Middle frontal gyrus (tissue), 1 donor: Measurements from ENCODE around the gene FCRLA.

Source experiments
- DNase-seq: peaks from one replicate; pipeline ENCODE4 v3.0.0-alpha.2; 2015; ENCODE audit warnings: low spot score; ENCODE audit errors: extremely low spot score

Gene FCRLA

DNA sequence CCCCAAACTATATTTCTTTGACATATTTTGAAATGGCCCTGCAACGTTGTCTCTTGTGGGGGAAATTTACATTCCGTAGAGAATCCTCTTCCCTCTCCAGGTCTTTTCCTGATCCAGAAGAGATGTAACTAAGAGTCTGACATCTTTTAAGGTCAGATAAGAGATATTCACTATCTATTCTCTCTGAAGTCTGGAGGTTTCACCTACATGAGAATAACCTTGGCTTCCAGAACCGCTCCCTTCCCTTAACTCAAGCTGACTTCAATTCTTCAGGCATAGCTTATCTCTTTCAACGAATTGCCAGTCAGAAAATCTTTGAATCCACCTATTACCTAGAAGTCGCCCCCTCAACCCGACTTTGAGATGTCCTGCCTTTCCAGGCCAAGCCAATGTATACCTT is 24.2 kb downstream of the FCRLA start:
- DNase-seq, result no peak

DNA sequence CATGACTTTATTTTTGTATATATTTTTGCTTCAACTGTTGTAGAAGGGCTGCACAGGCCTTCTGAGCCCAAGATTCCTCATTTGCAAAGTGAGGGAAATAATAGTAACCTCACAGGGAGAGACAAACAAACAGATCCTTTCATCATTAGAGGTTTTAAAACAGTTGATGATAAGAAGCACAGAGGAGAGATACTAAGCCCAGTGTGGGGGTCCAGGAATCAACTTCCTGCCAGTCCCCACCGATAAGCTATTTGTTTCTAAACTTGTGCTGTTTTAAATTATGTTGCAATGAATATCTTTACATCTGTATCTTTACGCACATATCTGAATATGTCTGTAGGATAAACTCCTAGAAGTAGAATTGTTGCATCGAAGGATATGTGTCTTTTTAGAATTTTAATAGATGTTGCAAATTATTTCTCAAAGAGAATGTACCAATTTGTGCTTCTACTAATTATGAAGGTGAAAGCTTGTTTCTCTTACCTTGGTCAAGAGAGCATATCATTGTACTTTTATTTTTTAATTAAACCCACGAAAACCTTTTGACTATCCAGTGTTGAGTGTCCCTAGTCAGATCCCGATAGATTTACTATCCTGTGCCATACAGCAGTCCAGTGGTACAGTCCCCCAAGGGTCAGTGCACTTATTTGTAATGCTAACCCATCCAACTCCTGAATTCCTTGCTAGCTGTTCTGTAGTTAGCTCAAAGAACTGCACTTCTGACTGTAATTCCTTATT is 25.1 kb downstream of the FCRLA start:
- DNase-seq, result no peak

- DNase-seq, result no peak
These were observed 26.5 kb downstream of the FCRLA start for GRCh38 chr1:161733526-161733925.

- no peak for DNase-seq
These were observed 28.8 kb downstream of the FCRLA start for GRCh38 chr1:161735837-161736236.

DNA sequence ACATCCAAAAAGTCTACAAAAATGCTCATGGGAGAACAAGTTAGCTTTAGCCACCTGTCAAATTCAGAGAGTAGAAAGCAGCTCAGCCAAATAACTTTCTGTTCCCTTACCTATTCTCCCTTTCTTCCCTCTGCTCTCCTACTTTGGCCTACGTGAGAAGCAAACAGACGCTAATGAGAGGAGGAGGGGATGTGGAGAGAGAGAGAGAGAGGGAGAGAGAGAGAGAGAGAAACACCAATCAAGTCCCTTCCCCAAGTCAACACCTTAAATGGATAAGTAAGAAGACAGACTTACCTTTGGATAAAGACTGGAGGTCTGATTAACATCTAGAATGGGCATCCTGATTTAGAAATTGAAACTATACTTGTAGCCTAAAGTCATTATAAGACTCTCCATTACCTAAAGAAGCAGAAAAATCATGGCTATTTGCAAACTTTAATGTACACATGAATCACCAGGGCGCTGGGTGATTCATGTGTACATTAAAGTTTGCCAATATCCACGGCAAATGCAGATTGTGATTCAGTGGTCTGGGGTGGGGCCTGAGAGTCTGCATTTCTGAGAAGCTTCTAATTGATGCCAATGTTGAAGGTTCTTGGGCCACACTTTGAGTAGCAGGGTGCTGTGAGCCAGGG is 29.4 kb downstream of the FCRLA start:
- no peak for DNase-seq

DNA sequence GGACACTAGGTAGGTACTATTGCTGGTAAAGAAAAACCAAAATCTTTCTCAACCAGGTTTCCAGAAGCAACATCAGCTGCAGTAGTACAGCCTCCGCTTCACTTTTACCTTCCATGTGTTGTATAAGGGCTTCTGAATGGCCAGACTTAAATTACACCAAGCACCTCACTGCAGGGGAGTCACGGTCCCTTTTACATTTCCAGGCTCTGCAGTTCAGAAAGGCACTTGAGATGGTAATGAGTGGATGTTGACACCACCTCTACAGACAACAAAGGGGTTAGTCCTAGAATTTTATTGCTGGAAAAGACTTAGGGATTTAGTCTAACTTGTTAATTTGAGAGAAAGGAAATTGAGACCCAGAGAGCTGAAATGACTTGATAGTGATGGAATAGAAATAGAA is 30.6 kb downstream of the FCRLA start:
- no peak for DNase-seq

- peak; percentile 11 for DNase-seq
These were observed 31.7 kb downstream of the FCRLA start for GRCh38 chr1:161738627-161739287.

DNA sequence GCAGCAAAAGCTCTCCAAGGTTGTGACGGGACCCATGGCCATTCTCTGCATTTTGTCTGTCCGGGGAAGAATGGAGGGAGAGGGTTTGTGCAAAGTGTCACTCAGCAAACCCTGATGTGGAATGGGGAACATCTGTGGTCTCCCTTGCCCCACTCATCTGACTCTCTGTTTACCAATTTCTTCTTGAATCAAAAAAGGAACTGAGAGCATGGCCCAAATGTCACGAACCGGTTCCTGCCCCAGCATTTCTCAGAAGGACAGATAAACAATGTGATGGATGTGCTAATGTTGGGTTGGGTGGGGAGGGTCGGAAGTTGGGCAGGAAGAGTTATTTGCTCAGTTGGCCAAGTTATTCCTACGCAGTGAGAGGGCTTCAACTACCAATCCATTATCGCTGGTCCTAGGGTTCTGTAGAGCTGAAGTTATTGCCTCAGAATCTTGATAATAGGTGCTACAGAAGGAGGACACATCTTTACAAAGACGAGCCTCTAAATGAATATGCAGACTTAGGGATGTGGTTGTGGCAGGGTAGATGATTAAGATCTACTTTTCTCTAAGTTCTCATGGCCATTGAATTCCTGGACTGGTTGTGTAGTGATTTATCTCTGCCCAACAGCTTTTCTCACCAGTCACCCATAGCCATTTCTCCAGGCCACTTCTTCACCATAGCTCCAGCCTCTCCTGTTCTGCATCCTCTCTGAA is 33.0 kb downstream of the FCRLA start:
- no peak for DNase-seq

DNA sequence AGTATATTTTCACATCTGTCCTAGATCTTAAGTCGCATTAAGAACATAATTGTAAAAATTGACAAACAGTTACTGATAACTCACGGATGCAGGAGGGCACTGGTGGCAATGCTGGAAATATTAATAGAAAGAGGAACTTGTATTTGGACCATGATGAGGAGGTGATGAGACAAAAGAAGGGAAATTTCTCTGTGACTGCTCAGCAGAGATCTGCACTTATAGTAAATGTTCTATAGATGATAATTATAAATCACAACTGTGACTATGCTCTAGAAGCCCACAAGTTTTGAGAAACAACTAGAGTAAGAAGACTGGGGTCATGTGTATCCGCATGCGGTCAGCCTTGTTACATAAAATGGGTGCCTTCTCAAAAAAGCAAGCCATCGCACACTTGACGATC is 33.9 kb downstream of the FCRLA start:
- DNase-seq, result no peak

DNA sequence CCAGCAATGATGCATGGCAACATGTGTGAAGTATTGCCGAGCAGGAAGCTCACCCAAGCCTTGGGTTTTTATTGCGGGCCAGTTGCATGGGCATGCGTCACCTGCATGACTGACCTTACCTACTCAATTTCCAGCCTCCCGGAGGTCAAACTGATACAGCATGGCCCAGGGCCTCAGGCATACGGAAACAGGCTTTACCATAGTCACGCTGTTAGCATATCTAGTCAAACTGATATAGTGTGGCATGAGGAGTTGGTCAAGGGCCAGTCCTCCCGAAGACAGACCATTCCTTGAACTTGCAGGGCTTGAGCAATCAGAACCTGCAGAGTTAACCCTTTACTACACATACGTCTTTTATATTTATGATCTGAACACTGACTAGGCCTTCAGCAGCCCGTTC is 36.2 kb downstream of the FCRLA start:
- no peak for DNase-seq

DNA sequence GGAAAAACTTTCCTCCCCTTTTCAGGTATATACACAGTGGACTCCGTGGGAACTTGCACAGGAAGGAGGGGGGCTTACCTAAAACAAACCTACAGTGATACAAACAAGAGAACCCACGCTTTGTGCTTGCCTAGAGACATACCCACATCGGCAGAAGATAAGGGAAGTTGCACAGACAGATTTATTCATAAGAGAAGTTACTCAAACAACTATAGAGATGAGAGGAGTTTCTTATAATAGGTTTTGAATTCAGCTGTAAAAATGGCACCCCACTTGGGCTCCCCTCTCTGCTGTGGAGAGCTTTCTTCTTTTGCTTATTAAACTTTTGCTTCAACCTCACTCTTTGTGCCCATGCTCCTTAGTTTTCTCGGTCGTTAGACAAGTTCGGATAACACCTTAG is 40.8 kb downstream of the FCRLA start:
- DNase-seq, result no peak

DNA sequence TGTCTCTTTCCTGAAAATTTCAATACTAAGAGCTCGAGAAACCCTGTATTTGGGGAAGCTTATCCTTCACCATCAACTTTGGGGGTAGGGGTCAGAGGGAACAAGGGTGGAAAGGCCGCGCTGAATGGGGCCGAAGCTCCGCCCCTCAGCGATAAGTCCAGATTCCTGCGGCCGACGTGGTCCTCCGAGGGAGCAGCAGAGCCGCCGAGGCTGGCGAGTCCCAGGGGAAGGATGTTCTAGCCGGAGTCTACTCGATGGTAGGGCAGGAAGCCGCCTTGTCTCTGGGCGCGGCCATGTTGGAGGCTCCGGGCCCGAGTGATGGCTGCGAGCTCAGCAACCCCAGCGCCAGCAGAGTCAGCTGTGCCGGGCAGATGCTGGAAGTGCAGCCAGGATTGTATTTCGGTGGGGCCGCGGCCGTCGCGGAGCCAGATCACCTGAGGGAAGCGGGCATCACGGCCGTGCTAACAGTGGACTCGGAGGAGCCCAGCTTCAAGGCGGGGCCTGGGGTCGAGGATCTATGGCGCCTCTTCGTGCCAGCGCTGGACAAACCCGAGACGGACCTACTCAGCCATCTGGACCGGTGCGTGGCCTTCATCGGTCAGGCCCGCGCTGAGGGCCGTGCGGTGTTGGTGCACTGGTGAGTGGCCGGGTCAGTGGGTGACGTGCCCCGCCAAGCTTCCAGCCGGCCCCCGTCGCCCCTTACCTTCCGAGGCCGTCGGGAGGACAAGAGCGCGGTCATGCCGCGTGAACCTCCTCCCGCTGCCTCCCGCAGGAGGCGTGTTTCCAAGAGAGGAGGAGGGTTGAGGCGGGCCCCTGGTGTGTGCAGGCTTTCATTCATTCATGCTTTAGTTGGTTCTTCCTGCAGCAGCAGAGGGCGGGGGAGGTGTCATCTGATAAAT is 42.7 kb downstream of the FCRLA start, which contains the start of gene DUSP12:
Gene DUSP12 (plus strand): TSS at position 278 of the 899 bp plus-strand sequence. CDS start 16 bp downstream, at position 294.
- DNase-seq, result peak; percentile 94

DNA sequence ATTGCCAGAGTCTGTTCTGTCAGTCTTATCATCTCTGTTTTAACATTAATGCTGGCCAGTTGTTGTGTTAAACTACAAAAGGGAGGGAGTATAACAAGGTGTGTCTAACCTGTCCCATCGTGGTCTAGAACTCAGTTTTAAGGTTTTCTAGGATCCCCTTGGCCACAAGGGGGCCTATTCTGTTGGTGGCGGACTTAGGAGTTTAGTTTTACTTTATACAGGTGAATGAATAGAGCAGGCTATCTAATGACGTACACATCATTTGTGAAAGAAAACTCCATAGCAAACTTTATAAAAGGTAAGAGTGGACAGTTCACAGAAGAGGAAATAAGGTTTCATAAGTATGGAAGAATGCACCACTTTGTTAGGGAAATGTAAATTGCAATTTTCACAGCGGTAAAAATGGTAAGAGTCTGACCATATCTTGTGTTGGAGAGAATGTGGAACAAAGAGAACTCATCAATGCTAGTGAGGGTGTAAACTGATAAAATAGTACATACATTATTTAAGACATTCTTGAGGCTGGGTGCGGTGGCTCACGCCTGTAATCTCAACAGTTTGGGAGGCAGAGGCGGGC is 56.6 kb downstream of the FCRLA start:
- DNase-seq, result no peak
